Ovary (tissue), 3 donors: ENCODE measurements around the gene CHN2.

Source experiments
- CTCF ChIP-seq, 3 donors: fragments of 450-650 bp in 2 of 3; fragments of 200-600 bp in 1 of 3; IDR thresholded peaks; one replicate each; pipeline versions ENCODE4 v1.5.1 to v1.8.0; 2016 to 2022; ENCODE audit warnings: antibody characterized with exemption in 3 of 3, mild to moderate bottlenecking in 1 of 3
- POLR2A ChIP-seq: fragments of 450-650 bp; IDR thresholded peaks from one replicate; pipeline ENCODE4 v1.6.1; 2017; ENCODE audit warnings: antibody characterized with exemption, mild to moderate bottlenecking, moderate library complexity
- donor health status: DM: no; HTN: no; CAD: no.

GRCh38 chr7:29146888-29147609, 47.5 kb upstream of the CHN2 start:
- TF ChIP-seq POLR2A (no peak), CTCF (IDR thresholded peaks at IDR 0.05) (no peak)
